Measurements from ENCODE around the gene MAST4. TPM values are rescaled to one million over a fixed set of nuclear protein-coding genes. Genes with fewer than 3 reads are reported as not detected.

The MAST4 gene
- total and polyA plus RNA-seq, 4 donors = 3.7 to 9.5 (median 6.5) TPM

DNA sequence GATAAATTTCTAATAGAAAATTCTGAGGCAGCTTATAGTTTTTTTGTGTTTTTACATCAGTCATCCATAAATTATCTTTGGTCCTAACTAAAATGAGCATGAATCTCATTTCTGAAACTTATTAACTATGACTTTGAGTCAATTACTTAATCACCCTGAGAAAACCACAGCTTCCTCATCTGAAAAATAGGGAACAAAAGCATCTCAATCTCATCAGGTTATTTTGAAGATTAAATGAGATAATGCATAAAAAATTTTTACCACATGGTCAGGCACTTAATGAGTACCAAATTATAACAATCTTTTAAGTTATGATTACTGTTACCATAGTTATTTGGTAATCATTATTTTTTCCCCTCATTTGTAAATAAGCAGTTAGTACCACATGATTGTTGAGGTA is 279.1 kb downstream of the MAST4 start:
- TF ChIP-seq TAF1 (conservative IDR thresholded peaks at IDR 0.05) (no peak), NR2F2 (IDR thresholded peaks at IDR 0.05) (no peak), ATF3 (IDR thresholded peaks at IDR 0.05) (no peak), RAD21 (IDR thresholded peaks at IDR 0.05) (no peak), CTCF (IDR thresholded peaks at IDR 0.05; ENCODE audit: low read depth, low read length, missing input control) (no peak), SP1 (IDR thresholded peaks at IDR 0.05) (no peak), FOXA2 (IDR thresholded peaks at IDR 0.05) (no peak), EGR1 (IDR thresholded peaks at IDR 0.05; ENCODE audit: low read depth in 2 of 2) (no peak), JUND (IDR thresholded peaks at IDR 0.05) (no peak), HNF4A (conservative IDR thresholded peaks at IDR 0.05) (no peak)
- TF ChIP-seq, protein P1, sequence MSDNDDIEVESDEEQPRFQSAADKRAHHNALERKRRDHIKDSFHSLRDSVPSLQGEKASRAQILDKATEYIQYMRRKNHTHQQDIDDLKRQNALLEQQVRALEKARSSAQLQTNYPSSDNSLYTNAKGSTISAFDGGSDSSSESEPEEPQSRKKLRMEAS (IDR thresholded peaks at IDR 0.05) = no peak
- TF ChIP-seq, protein P2, sequence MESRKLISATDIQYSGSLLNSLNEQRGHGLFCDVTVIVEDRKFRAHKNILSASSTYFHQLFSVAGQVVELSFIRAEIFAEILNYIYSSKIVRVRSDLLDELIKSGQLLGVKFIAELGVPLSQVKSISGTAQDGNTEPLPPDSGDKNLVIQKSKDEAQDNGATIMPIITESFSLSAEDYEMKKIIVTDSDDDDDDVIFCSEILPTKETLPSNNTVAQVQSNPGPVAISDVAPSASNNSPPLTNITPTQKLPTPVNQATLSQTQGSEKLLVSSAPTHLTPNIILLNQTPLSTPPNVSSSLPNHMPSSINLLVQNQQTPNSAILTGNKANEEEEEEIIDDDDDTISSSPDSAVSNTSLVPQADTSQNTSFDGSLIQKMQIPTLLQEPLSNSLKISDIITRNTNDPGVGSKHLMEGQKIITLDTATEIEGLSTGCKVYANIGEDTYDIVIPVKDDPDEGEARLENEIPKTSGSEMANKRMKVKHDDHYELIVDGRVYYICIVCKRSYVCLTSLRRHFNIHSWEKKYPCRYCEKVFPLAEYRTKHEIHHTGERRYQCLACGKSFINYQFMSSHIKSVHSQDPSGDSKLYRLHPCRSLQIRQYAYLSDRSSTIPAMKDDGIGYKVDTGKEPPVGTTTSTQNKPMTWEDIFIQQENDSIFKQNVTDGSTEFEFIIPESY (IDR thresholded peaks at IDR 0.05) = no peak
- Histone ChIP-seq H3K9me3 (ENCODE audit: control insufficient read depth in 4 of 4, low read length in 3 of 4) (no peaks in the 10 kb centered on the region), H3K4me1 (ENCODE audit: control insufficient read depth in 4 of 4, insufficient read depth in 4 of 4, low read length in 3 of 4) (no peaks in the 10 kb centered on the region), H3K27me3 (ENCODE audit: control insufficient read depth in 4 of 4, insufficient read depth in 4 of 4, low read length in 3 of 4) (no peaks in the 10 kb centered on the region), H3K9ac (ENCODE audit: low read depth in 1 of 2, low read length in 2 of 2) (no peak overlapping the region), H3K36me3 (ENCODE audit: control insufficient read depth in 4 of 4, insufficient read depth in 3 of 4, low read depth in 1 of 4, low read length in 3 of 4) (no peaks in the 10 kb centered on the region), H3K4me3 (ENCODE audit: low read depth in 1 of 3, low read length in 3 of 3) (no peak overlapping the region), H3K27ac (ENCODE audit: low read depth in 1 of 2, low read length in 2 of 2) (no peak overlapping the region)
- DNase-seq (ENCODE audit: low spot score) = no peak

GRCh38 chr5:66876266-66876807 is 280.1 kb downstream of the MAST4 start:
- Histone ChIP-seq H3K27ac (ENCODE audit: low read depth in 1 of 2, low read length in 2 of 2) (no peak overlapping the region), H3K9me3 (ENCODE audit: control insufficient read depth in 4 of 4, low read length in 3 of 4) (no peaks in the 10 kb centered on the region), H3K4me1 (ENCODE audit: control insufficient read depth in 4 of 4, insufficient read depth in 4 of 4, low read length in 3 of 4) (peaks cover 0 to 3% (median 1%) of the 10 kb centered on the region in 4 donors), H3K9ac (ENCODE audit: low read depth in 1 of 2, low read length in 2 of 2) (no peak overlapping the region), H3K27me3 (ENCODE audit: control insufficient read depth in 4 of 4, insufficient read depth in 4 of 4, low read length in 3 of 4) (no peaks in the 10 kb centered on the region), H3K36me3 (ENCODE audit: control insufficient read depth in 4 of 4, insufficient read depth in 3 of 4, low read depth in 1 of 4, low read length in 3 of 4) (no peaks in the 10 kb centered on the region), H3K4me3 (ENCODE audit: low read depth in 1 of 3, low read length in 3 of 3) (no peak overlapping the region)
- no peak for DNase-seq (ENCODE audit: low spot score)
- WGBS = 95% methylated on average over 6 of the region's 6 CpGs
- TF ChIP-seq, protein P1 (IDR thresholded peaks at IDR 0.05) = no peak
- TF ChIP-seq JUND (IDR thresholded peaks at IDR 0.05) = no peak
- TF ChIP-seq ATF3 (IDR thresholded peaks at IDR 0.05) = no peak
- TF ChIP-seq HNF4A (conservative IDR thresholded peaks at IDR 0.05) = no peak
- no peak for TF ChIP-seq HNF4G (IDR thresholded peaks at IDR 0.05)
- TF ChIP-seq GABPA (IDR thresholded peaks at IDR 0.05 in 1 of 2, conservative IDR thresholded peaks at IDR 0.05 in 1 of 2) = no peak
- no peak for TF ChIP-seq FOXA1 (IDR thresholded peaks at IDR 0.05)
- no peak for TF ChIP-seq RXRA (IDR thresholded peaks at IDR 0.05)
- TF ChIP-seq SP1 (IDR thresholded peaks at IDR 0.05) = no peak
- TF ChIP-seq, protein P2 (IDR thresholded peaks at IDR 0.05) = no peak
- no peak for TF ChIP-seq TAF1 (conservative IDR thresholded peaks at IDR 0.05)
- TF ChIP-seq REST (IDR thresholded peaks at IDR 0.05) = no peak
- no peak for TF ChIP-seq NR2F2 (IDR thresholded peaks at IDR 0.05)
- no peak for TF ChIP-seq FOXA2 (IDR thresholded peaks at IDR 0.05)
- TF ChIP-seq RAD21 (IDR thresholded peaks at IDR 0.05) = no peak
- TF ChIP-seq YY1 (IDR thresholded peaks at IDR 0.05) = no peak

Data from liver (tissue), 9 donors.